SU-DHL-6 (cell line): ENCODE measurements around the gene CMPK1.

Experiments used
- H2AFZ ChIP-seq: fragments of 200-600 bp; sonication (generic); 2 replicates; pipeline ENCODE4 v1.6.1; 2014; ENCODE audit warnings: low read depth, mild to moderate bottlenecking, moderate library complexity, mixed read lengths, antibody characterized with exemption, low read length; ENCODE audit not compliant: severe bottlenecking
- H3F3A ChIP-seq: fragments of 200-600 bp; shearing (Covaris generic); 2 replicates; pipeline ENCODE4 v1.6.0; 2016; ENCODE audit warnings: antibody characterized with exemption, mild to moderate bottlenecking; ENCODE audit not compliant: insufficient read depth
- H3K27ac ChIP-seq: fragments of 200-600 bp; sonication (generic); 2 replicates; pipeline ENCODE4 v1.5.1; 2016; ENCODE audit warnings: low read depth, mild to moderate bottlenecking, low read length, moderate library complexity, mixed read lengths
- H3K27me3 ChIP-seq: fragments of 200-600 bp; sonication (generic), shearing (Covaris generic); 2 replicates; pipeline ENCODE4 v1.6.0; 2014; ENCODE audit warnings: mild to moderate bottlenecking, low read length
- H3K36me3 ChIP-seq: fragments of 200-600 bp; sonication (generic); 2 replicates; pipeline ENCODE4 v1.6.1; 2014; ENCODE audit warnings: mild to moderate bottlenecking, low read length, mixed read lengths
- H3K4me2 ChIP-seq: fragments of 300-600, 200-600 bp; shearing (Covaris generic), sonication (generic); 2 replicates; pipeline ENCODE4 v1.6.0; 2014; ENCODE audit warnings: low read length, low read depth, mild to moderate bottlenecking; ENCODE audit not compliant: poor library complexity, severe bottlenecking
- H3K4me3 ChIP-seq: fragments of 200-600 bp; sonication (generic); 2 replicates; pipeline ENCODE4 v1.5.1; 2014; ENCODE audit warnings: antibody characterized with exemption, low read length, mild to moderate bottlenecking, mixed read lengths; ENCODE audit not compliant: insufficient read depth, poor library complexity, severe bottlenecking
- H3K79me2 ChIP-seq: fragments of 200-600 bp; sonication (generic); 2 replicates; pipeline ENCODE4 v1.6.1; 2014; ENCODE audit warnings: mild to moderate bottlenecking, low read length, moderate library complexity; ENCODE audit not compliant: insufficient read depth
- H3K9ac ChIP-seq: fragments of 200-600 bp; sonication (generic); 2 replicates; pipeline ENCODE4 v1.7.0; 2014; ENCODE audit warnings: mild to moderate bottlenecking, low read length
- H3K9me2 ChIP-seq: fragments of 200-600 bp; sonication (generic); replicated peaks from 2 replicates; pipeline ENCODE4 v1.6.1; 2014; ENCODE audit warnings: low read length; ENCODE audit not compliant: insufficient read depth
- H3K9me3 ChIP-seq: fragments of 200-600 bp; sonication (generic); 2 replicates; pipeline ENCODE4 v1.6.1; 2014; ENCODE audit warnings: low read length, mixed read lengths; ENCODE audit not compliant: insufficient read depth
- H4K20me1 ChIP-seq: fragments of 200-600 bp; sonication (generic); 2 replicates; pipeline ENCODE4 v1.6.1; 2014; ENCODE audit warnings: low read depth, mild to moderate bottlenecking, antibody characterized with exemption, low read length, moderate library complexity, mixed read lengths
- EZH2phosphoT487 ChIP-seq: fragments of 200-600 bp; sonication (generic), shearing (Covaris generic); conservative IDR thresholded peaks from 2 replicates; pipeline ENCODE4 v1.6.1; 2018; ENCODE audit warnings: mild to moderate bottlenecking, antibody characterized with exemption, low read length, moderate library complexity, mixed read lengths
- TF ChIP-seq, protein P1 (sequence below): fragments of 200-600 bp; sonication (generic); IDR thresholded peaks from one replicate; pipeline ENCODE4 v1.5.1; 2017; ENCODE audit warnings: antibody characterized with exemption, mild to moderate bottlenecking, low read length, moderate library complexity; ENCODE audit not compliant: insufficient read depth, poor library complexity, severe bottlenecking

CMPK1 gene

GRCh38 chr1:47371016-47371517 is 37.5 kb downstream of the CMPK1 start:
- H3K9me3 ChIP-seq = no peaks in the 10 kb centered on the region
- H3K36me3 ChIP-seq = peaks cover 23% of the 10 kb centered on the region; the same call in 1 of the 2 replicates
- no peak for TF ChIP-seq EZH2phosphoT487
- TF ChIP-seq, protein P1, sequence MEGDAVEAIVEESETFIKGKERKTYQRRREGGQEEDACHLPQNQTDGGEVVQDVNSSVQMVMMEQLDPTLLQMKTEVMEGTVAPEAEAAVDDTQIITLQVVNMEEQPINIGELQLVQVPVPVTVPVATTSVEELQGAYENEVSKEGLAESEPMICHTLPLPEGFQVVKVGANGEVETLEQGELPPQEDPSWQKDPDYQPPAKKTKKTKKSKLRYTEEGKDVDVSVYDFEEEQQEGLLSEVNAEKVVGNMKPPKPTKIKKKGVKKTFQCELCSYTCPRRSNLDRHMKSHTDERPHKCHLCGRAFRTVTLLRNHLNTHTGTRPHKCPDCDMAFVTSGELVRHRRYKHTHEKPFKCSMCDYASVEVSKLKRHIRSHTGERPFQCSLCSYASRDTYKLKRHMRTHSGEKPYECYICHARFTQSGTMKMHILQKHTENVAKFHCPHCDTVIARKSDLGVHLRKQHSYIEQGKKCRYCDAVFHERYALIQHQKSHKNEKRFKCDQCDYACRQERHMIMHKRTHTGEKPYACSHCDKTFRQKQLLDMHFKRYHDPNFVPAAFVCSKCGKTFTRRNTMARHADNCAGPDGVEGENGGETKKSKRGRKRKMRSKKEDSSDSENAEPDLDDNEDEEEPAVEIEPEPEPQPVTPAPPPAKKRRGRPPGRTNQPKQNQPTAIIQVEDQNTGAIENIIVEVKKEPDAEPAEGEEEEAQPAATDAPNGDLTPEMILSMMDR = no peak
- no peak overlapping the region for H2AFZ ChIP-seq
- no peaks in the 10 kb centered on the region for H3K27me3 ChIP-seq
- H3K4me2 ChIP-seq = no peak overlapping the region
- no peak overlapping the region for H3K4me3 ChIP-seq
- no peaks in the 10 kb centered on the region for H3K9me2 ChIP-seq
- no peaks in the 10 kb centered on the region for H4K20me1 ChIP-seq
- no peaks in the 10 kb centered on the region for H3F3A ChIP-seq
- H3K27ac ChIP-seq = no peak overlapping the region
- no peak overlapping the region for H3K9ac ChIP-seq
- H3K79me2 ChIP-seq = peaks cover 3% of the 10 kb centered on the region; the same call in 1 of the 2 replicates

DNA sequence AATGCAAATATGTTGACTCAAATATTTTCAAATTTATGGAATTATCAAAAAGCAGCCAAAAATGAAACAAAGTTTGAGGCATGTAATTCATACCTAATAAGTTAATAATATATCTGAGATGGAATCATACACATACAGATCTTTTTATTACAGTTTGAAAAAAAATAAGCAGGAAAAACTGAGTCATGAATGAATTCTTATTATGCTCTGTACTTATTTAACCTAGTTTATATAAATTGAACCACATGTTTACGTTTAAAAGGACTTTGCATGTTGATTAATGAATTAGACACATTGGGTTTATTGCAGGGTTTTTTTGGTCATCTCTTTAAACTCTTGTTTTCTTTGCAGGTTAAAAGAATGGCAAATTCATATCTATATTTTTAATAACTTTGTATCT is 40.9 kb downstream of the CMPK1 start:
- Histone ChIP-seq H3K9me3 (no peaks in the 10 kb centered on the region), H4K20me1 (no peaks in the 10 kb centered on the region), H3K79me2 (no peaks in the 10 kb centered on the region), H3K9ac (no peak overlapping the region), H3K9me2 (no peaks in the 10 kb centered on the region), H3K27me3 (no peaks in the 10 kb centered on the region), H3F3A (peaks cover 4% of the 10 kb centered on the region; the same call in 1 of the 2 replicates), H2AFZ (no peak overlapping the region), H3K27ac (no peak overlapping the region), H3K4me3 (no peak overlapping the region), H3K36me3 (peaks cover 32% of the 10 kb centered on the region; the same call in 1 of the 2 replicates), H3K4me2 (no peak overlapping the region)
- TF ChIP-seq EZH2phosphoT487 = no peak
- TF ChIP-seq, protein P1 = no peak

DNA sequence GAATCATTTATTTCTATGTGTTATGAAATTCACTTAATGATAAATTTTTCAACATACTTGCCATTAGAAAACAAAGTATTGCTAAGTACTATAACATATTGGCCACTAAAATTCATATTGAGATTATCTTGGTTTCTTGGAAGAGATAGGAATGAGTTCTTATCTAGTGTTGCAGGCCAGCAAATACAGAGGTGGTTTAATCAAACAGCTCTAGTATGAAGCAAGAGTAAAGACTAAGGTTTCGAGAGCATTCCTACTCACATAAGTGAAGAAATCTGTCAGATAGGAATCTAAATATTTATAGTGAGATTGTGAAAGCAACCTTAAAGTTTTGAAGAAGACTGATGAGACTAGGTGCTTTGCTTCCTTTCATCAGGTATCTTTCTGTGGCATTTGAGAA is 44.6 kb downstream of the CMPK1 start:
- Histone ChIP-seq H3K36me3 (peaks cover 26% of the 10 kb centered on the region; the same call in 1 of the 2 replicates), H3K27me3 (no peaks in the 10 kb centered on the region), H2AFZ (no peak overlapping the region), H3K9ac (no peak overlapping the region), H3K9me3 (no peaks in the 10 kb centered on the region), H3K79me2 (no peaks in the 10 kb centered on the region), H3K27ac (no peak overlapping the region), H3F3A (peaks cover 4% of the 10 kb centered on the region; the same call in 1 of the 2 replicates), H3K4me2 (no peak overlapping the region), H4K20me1 (no peaks in the 10 kb centered on the region), H3K9me2 (no peaks in the 10 kb centered on the region), H3K4me3 (no peak overlapping the region)
- TF ChIP-seq, protein P1 = no peak
- no peak for TF ChIP-seq EZH2phosphoT487
